SK-N-MC (cell line): Measurements from ENCODE around the gene SEMA3C.

Source experiments
- EZH2 ChIP-seq: fragments of 200-600 bp; sonication (generic); IDR thresholded peaks from one replicate; pipeline ENCODE4 v1.6.1; 2017; ENCODE audit warnings: antibody characterized with exemption
- POLR2AphosphoS5 ChIP-seq: IDR thresholded peaks from 2 replicates; pipeline ENCODE4 v1.6.1; 2012; ENCODE audit warnings: mild to moderate bottlenecking, low read depth, low read length, borderline replicate concordance

GRCh38 chr7:80775897-80776296, 143.0 kb downstream of the SEMA3C start:
- TF ChIP-seq POLR2AphosphoS5 (no peak), EZH2 (no peak)
